Panc1 (cell line): ENCODE measurements around the gene MSH3. TPM values are rescaled to one million over a fixed set of nuclear protein-coding genes. Genes with fewer than 3 reads are reported as not detected.

ENCODE experiments used
- ATAC-seq: fragments of 200-7000 bp; cut with Tn5 transposase; 2 replicates; pipeline ENCODE4 v1.9.1; 2020; ENCODE audit warnings: mild to moderate bottlenecking, moderate library complexity
- BruUV-seq: library from RNA; stranded (reverse); fragments of 400-500 nt; replicated peaks from 2 replicates; lab custom pipeline; 2021; lab: Mats Ljungman, UMichigan
- CTCF ChIA-PET: fragments of 300-600 bp; sonication (Branson Sonifier 250); formaldehyde crosslinking; loops from one replicate; lab custom pipeline; 2022; ENCODE audit warnings: antibody characterized with exemption; lab: Charles Lee
- POLR2A ChIA-PET: fragments of 300-600 bp; sonication (Branson Sonifier 250); formaldehyde crosslinking; loops from one replicate; lab custom pipeline; 2022; ENCODE audit warnings: antibody characterized with exemption; lab: Charles Lee
- DNase-seq: peaks from one replicate; pipeline ENCODE4 v3.0.0-alpha.2; 2010; ENCODE audit warnings: low read depth, low spot score
- H3K27ac ChIP-seq: 2 replicates; pipeline ENCODE4 v1.5.1; 2011; ENCODE audit warnings: mild to moderate bottlenecking, low read length, inconsistent platforms
- H3K27me3 ChIP-seq: fragments of 200-500 bp; sonication (Bioruptor generic); 2 replicates; pipeline ENCODE4 v1.6.0; 2014; ENCODE audit warnings: low read length, inconsistent platforms; ENCODE audit not compliant: control insufficient read depth, insufficient read depth
- H3K36me3 ChIP-seq: fragments of 200-500 bp; sonication (Bioruptor generic); 2 replicates; pipeline ENCODE4 v1.5.1; 2014; ENCODE audit warnings: inconsistent platforms, mild to moderate bottlenecking, low read length, moderate library complexity; ENCODE audit not compliant: control insufficient read depth, insufficient read depth
- H3K4me1 ChIP-seq: 2 replicates; pipeline ENCODE4 v1.5.1; 2011; ENCODE audit warnings: inconsistent platforms, mild to moderate bottlenecking, low read length, moderate library complexity; ENCODE audit not compliant: control insufficient read depth, insufficient read depth
- H3K4me3 ChIP-seq, 2 experiments: 2 replicates each; pipeline ENCODE4 v1.5.1; 2011 to 2012; ENCODE audit warnings: low read depth in 2 of 2, low read length in 2 of 2, mild to moderate bottlenecking in 2 of 2, inconsistent platforms in 1 of 2, moderate library complexity in 1 of 2
- H3K9me3 ChIP-seq: fragments of 200-500 bp; sonication (Bioruptor generic); 2 replicates; pipeline ENCODE4 v1.5.1; 2014; ENCODE audit warnings: low read depth, mild to moderate bottlenecking, inconsistent platforms, low read length, moderate library complexity; ENCODE audit not compliant: control insufficient read depth, insufficient read depth
- POLR2AphosphoS5 ChIP-seq: IDR thresholded peaks from 2 replicates; pipeline ENCODE4 v1.6.1; 2012; ENCODE audit warnings: mild to moderate bottlenecking, low read depth, low read length, moderate library complexity
- SIN3A ChIP-seq: IDR thresholded peaks from 2 replicates; pipeline ENCODE4 v1.6.1; 2012; ENCODE audit warnings: low read depth, mild to moderate bottlenecking, low read length, moderate library complexity, borderline replicate concordance; ENCODE audit not compliant: insufficient read depth
- TCF7L2 ChIP-seq: IDR thresholded peaks from 2 replicates; pipeline ENCODE4 v1.6.1; 2011; ENCODE audit warnings: mild to moderate bottlenecking, low read depth, low read length, inconsistent platforms
- in situ Hi-C: cut with HindIII; loops from 2 replicates; pipeline ENCODE4 v1.10.0; 2016; ENCODE audit warnings: low sequenced_read_pairs, low pct_unique_long_range_greater_than_20kb
- intact Hi-C: fragments of 100-400 bp; cut with micrococcal nuclease; formaldehyde crosslinking; loops from one replicate; pipeline ENCODE4 v1.10.0; 2022; ENCODE audit not compliant: unreplicated experiment
- total RNA-seq: library from RNA; stranded (reverse); gene quantifications from one replicate; pipeline ENCODE4 v1.2.1, GENCODE V29; 2021; ENCODE audit not compliant: unreplicated experiment
- TF ChIP-seq, protein P1 (sequence below), 2 experiments: IDR thresholded peaks; 2 replicates each; pipeline ENCODE4 v1.6.1; 2011 to 2012; ENCODE audit warnings: low read depth in 2 of 2, control low read depth in 1 of 2, low read length in 1 of 2, mild to moderate bottlenecking in 1 of 2, moderate library complexity in 1 of 2; ENCODE audit not compliant: insufficient read depth in 1 of 2
- TF ChIP-seq, protein P2 (sequence below): fragments of 450-650 bp; IDR thresholded peaks from 2 replicates; pipeline ENCODE4 v1.5.1; 2017; ENCODE audit warnings: mild to moderate bottlenecking

MSH3 gene
- total RNA-seq, 1 experiment from 2014 or later, result 18.9 TPM

DNA sequence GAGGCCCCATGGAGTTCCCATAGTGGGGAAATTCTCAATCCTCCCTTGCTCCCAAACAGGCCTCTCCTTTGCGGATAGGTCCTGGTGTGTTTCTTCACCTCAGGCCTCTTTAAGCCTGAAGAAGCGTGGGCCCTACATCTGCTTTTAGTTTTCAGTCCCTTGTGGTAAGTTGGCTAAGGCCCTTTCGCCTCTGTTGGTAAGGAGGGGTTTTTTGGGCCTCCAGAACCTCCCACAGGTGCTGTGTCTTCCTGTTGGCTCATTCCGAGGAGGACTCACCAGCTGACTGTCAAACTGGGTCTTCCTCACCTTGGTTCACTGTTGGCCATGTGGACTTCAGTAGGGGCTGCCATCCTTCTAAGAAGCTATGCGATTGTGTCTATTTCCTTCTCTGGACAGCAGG lies 56.8 kb downstream of the MSH3 start:
- Histone ChIP-seq H3K4me3 (no peak overlapping the region), H3K27me3 (no peaks in the 10 kb centered on the region), H3K4me1 (no peaks in the 10 kb centered on the region), H3K36me3 (no peaks in the 10 kb centered on the region), H3K27ac (no peak overlapping the region), H3K9me3 (no peaks in the 10 kb centered on the region)
- POLR2A ChIA-PET, result interaction anchor here (0.5 kb wide), 1 partner anchor 683 kb away, joined by 9 read pairs; the partner anchor contains the start of gene ACOT12
- BruUV-seq, result no TSS peak
- TF ChIP-seq POLR2AphosphoS5 (no peak), TCF7L2 (no peak), SIN3A (no peak)
- TF ChIP-seq, protein P1, sequence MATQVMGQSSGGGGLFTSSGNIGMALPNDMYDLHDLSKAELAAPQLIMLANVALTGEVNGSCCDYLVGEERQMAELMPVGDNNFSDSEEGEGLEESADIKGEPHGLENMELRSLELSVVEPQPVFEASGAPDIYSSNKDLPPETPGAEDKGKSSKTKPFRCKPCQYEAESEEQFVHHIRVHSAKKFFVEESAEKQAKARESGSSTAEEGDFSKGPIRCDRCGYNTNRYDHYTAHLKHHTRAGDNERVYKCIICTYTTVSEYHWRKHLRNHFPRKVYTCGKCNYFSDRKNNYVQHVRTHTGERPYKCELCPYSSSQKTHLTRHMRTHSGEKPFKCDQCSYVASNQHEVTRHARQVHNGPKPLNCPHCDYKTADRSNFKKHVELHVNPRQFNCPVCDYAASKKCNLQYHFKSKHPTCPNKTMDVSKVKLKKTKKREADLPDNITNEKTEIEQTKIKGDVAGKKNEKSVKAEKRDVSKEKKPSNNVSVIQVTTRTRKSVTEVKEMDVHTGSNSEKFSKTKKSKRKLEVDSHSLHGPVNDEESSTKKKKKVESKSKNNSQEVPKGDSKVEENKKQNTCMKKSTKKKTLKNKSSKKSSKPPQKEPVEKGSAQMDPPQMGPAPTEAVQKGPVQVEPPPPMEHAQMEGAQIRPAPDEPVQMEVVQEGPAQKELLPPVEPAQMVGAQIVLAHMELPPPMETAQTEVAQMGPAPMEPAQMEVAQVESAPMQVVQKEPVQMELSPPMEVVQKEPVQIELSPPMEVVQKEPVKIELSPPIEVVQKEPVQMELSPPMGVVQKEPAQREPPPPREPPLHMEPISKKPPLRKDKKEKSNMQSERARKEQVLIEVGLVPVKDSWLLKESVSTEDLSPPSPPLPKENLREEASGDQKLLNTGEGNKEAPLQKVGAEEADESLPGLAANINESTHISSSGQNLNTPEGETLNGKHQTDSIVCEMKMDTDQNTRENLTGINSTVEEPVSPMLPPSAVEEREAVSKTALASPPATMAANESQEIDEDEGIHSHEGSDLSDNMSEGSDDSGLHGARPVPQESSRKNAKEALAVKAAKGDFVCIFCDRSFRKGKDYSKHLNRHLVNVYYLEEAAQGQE (IDR thresholded peaks at IDR 0.05; ENCODE audit: insufficient read depth in 1 of 2, low read depth in 2 of 2, low read length in 1 of 2), result no peak
- TF ChIP-seq, protein P2, sequence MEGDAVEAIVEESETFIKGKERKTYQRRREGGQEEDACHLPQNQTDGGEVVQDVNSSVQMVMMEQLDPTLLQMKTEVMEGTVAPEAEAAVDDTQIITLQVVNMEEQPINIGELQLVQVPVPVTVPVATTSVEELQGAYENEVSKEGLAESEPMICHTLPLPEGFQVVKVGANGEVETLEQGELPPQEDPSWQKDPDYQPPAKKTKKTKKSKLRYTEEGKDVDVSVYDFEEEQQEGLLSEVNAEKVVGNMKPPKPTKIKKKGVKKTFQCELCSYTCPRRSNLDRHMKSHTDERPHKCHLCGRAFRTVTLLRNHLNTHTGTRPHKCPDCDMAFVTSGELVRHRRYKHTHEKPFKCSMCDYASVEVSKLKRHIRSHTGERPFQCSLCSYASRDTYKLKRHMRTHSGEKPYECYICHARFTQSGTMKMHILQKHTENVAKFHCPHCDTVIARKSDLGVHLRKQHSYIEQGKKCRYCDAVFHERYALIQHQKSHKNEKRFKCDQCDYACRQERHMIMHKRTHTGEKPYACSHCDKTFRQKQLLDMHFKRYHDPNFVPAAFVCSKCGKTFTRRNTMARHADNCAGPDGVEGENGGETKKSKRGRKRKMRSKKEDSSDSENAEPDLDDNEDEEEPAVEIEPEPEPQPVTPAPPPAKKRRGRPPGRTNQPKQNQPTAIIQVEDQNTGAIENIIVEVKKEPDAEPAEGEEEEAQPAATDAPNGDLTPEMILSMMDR, result no peak
- in situ Hi-C loops, result no loop called here
- DNase-seq (no peak), ATAC-seq (no peak)
- intact Hi-C loops, result loop anchor here (5.0 to 10.0 kb wide), 2 partner anchors 394 to 486 kb away; no protein-coding TSS in a partner anchor
- CTCF ChIA-PET, result no interaction called here

DNA sequence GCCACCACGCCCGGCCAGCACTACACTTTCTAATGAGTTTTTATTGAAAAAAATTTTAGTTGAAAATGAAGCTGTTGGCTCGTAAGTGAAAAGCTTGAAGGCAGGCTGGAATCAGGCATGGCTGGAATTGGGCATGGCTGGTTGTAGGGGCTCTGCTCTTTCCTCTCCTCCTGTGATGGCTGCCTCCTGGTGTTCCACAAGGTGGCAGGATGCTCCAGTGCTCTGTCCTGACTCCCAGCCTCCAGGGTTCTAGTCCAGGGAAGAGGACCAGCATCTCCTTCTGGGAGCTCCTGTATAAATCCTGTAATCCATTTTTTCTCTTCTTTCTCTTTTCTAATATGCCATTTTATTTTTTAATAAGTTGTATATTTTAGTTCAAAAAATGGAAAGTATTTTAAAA lies 57.5 kb downstream of the MSH3 start:
- in situ Hi-C loops, result no loop called here

More for the DNA sequence above, 57.5 kb downstream of the MSH3 start:
- no peaks in the 10 kb centered on the region for H3K9me3 ChIP-seq
- H3K27ac ChIP-seq, result no peak overlapping the region
- H3K4me1 ChIP-seq, result no peaks in the 10 kb centered on the region
- ChIA-PET POLR2A (no interaction called here), CTCF (no interaction called here)
- peak; percentile 93 for ATAC-seq
- no peak overlapping the region for H3K4me3 ChIP-seq
- no peaks in the 10 kb centered on the region for H3K36me3 ChIP-seq
- no peaks in the 10 kb centered on the region for H3K27me3 ChIP-seq
- DNase-seq, result peak; percentile 17
- intact Hi-C loops, result loop anchor here (5.0 to 10.0 kb wide), 2 partner anchors 393 to 485 kb away; no protein-coding TSS in a partner anchor
- no TSS peak for BruUV-seq
- no peak for TF ChIP-seq SIN3A
- TF ChIP-seq, protein P1 (IDR thresholded peaks at IDR 0.05; ENCODE audit: insufficient read depth in 1 of 2, low read depth in 2 of 2, low read length in 1 of 2), result no peak
- TF ChIP-seq, protein P2, result peak; percentile 76
- TF ChIP-seq TCF7L2, result no peak
- TF ChIP-seq POLR2AphosphoS5, result no peak
